HCT116 (cell line): ENCODE data around the gene PAX7. TPM values are rescaled to one million over a fixed set of nuclear protein-coding genes. Genes with fewer than 3 reads are reported as not detected.

Source experiments
- ATAC-seq: fragments of 200-7000 bp; cut with Tn5 transposase; 2 replicates; pipeline ENCODE4 v1.9.1; 2020; ENCODE audit warnings: mild to moderate bottlenecking, moderate library complexity
- BruUV-seq: library from RNA; stranded (reverse); fragments of 400-500 nt; replicated peaks from 2 replicates; lab custom pipeline; 2021; lab: Mats Ljungman, UMichigan
- CTCF ChIA-PET: fragments of 300-600 bp; sonication (Branson Sonifier 250); formaldehyde crosslinking; loops from one replicate; lab custom pipeline; 2021; ENCODE audit warnings: antibody characterized with exemption; lab: Charles Lee
- POLR2A ChIA-PET: fragments of 300-600, 350-600 bp; sonication (Branson Sonifier 250); formaldehyde crosslinking; loops from one replicate; lab custom pipeline; 2021; ENCODE audit warnings: antibody characterized with exemption; lab: Charles Lee
- RAD21 ChIA-PET, 2 experiments: fragments of 300-600 bp; sonication (Branson Sonifier 250); formaldehyde crosslinking; loops; one replicate each; lab custom pipeline; 2023; ENCODE audit warnings: low total read pairs in 2 of 2; ENCODE audit not compliant: uncharacterized antibody in 2 of 2, unreplicated experiment in 2 of 2, low non-redundant PET in 1 of 2; lab: Charles Lee
- DNase-seq: peaks from one replicate; pipeline ENCODE4 v3.0.0-alpha.2; 2010; ENCODE audit warnings: low read depth, low spot score
- H2AFZ ChIP-seq: fragments of 200-600 bp; shearing (Covaris generic), sonication (generic); 2 replicates; pipeline ENCODE4 v1.6.1; 2017; ENCODE audit warnings: low read depth, mixed run types, mixed read lengths, antibody characterized with exemption, low read length; ENCODE audit not compliant: poor library complexity, severe bottlenecking
- H3K27ac ChIP-seq: 2 replicates; pipeline ENCODE4 v1.5.1; 2012; ENCODE audit warnings: low read depth, low read length
- H3K27me3 ChIP-seq: fragments of 200-600 bp; sonication (generic); 2 replicates; pipeline ENCODE4 v1.6.1; 2016; ENCODE audit warnings: mixed run types, low read length, mixed read lengths; ENCODE audit not compliant: insufficient read depth
- H3K36me3 ChIP-seq, 2 experiments: fragments of 200-500 bp in 1 of 2; fragments of 200-600 bp in 1 of 2; sonication (Bioruptor generic) in 1 of 2; sonication (generic) in 1 of 2; 2 replicates each; pipeline versions ENCODE4 v1.5.1 to v1.6.1; 2014 to 2016; ENCODE audit warnings: low read length in 2 of 2, inconsistent platforms in 1 of 2, mixed read lengths in 1 of 2, mixed run types in 1 of 2; ENCODE audit not compliant: insufficient read depth in 2 of 2, control insufficient read depth in 1 of 2
- H3K4me1 ChIP-seq, 2 experiments: fragments of 200-600 bp in 1 of 2; sonication (generic) in 1 of 2; 2 replicates each; pipeline versions ENCODE4 v1.5.1 to v1.6.1; 2012 to 2017; ENCODE audit warnings: low read length in 2 of 2, inconsistent platforms in 1 of 2, mild to moderate bottlenecking in 1 of 2, mixed read lengths in 1 of 2, mixed run types in 1 of 2, moderate library complexity in 1 of 2; ENCODE audit not compliant: insufficient read depth in 2 of 2, control insufficient read depth in 1 of 2
- H3K4me2 ChIP-seq: fragments of 200-600 bp; sonication (generic); 2 replicates; pipeline ENCODE4 v1.6.1; 2017; ENCODE audit warnings: mixed run types, low read length, mixed read lengths
- H3K4me3 ChIP-seq, 2 experiments: fragments of 200-600 bp in 1 of 2; sonication (generic) in 1 of 2; replicated peaks in 1 of 2; 2 replicates each; pipeline ENCODE4 v1.5.1; 2011 to 2016; ENCODE audit warnings: low read length in 2 of 2, control low read depth in 1 of 2, low read depth in 1 of 2, mild to moderate bottlenecking in 1 of 2, mixed read lengths in 1 of 2, mixed run types in 1 of 2
- H3K79me2 ChIP-seq: fragments of 200-600 bp; sonication (generic); 2 replicates; pipeline ENCODE4 v1.6.1; 2017; ENCODE audit warnings: mild to moderate bottlenecking, mixed run types, low read length, moderate library complexity, mixed read lengths; ENCODE audit not compliant: insufficient read depth
- H3K9ac ChIP-seq: fragments of 200-600 bp; sonication (generic); 2 replicates; pipeline ENCODE4 v1.6.1; 2016; ENCODE audit warnings: low read length, mixed read lengths
- H3K9me2 ChIP-seq: fragments of 200-600 bp; sonication (generic), shearing (Covaris generic); 2 replicates; pipeline ENCODE4 v1.6.1; 2017; ENCODE audit warnings: mixed run types, mild to moderate bottlenecking, moderate library complexity; ENCODE audit not compliant: insufficient read depth
- H3K9me3 ChIP-seq, 2 experiments: fragments of 200-500 bp in 1 of 2; fragments of 200-600 bp in 1 of 2; sonication (Bioruptor generic) in 1 of 2; sonication (generic) in 1 of 2; 2 replicates each; pipeline ENCODE4 v1.6.1; 2014 to 2017; ENCODE audit warnings: low read length in 2 of 2, mixed read lengths in 2 of 2, inconsistent platforms in 1 of 2, low read depth in 1 of 2, mild to moderate bottlenecking in 1 of 2, mixed run types in 1 of 2, moderate library complexity in 1 of 2; ENCODE audit not compliant: control insufficient read depth in 1 of 2, insufficient read depth in 1 of 2
- H4K20me1 ChIP-seq: fragments of 200-600 bp; sonication (generic), shearing (Covaris generic); 2 replicates; pipeline ENCODE4 v1.6.1; 2017; ENCODE audit warnings: mixed run types, mild to moderate bottlenecking, moderate library complexity; ENCODE audit not compliant: insufficient read depth
- CEBPB ChIP-seq: IDR thresholded peaks from 2 replicates; pipeline ENCODE4 v1.6.1; 2012; ENCODE audit warnings: low read depth
- EGR1 ChIP-seq: IDR thresholded peaks from 2 replicates; pipeline ENCODE4 v1.6.1; 2012; ENCODE audit warnings: low read depth
- EZH2 ChIP-seq: fragments of 200-600 bp; sonication (generic); IDR thresholded peaks from 2 replicates; pipeline ENCODE4 v1.6.1; 2017; ENCODE audit warnings: antibody characterized with exemption, mixed run types
- JUND ChIP-seq: IDR thresholded peaks from 2 replicates; pipeline ENCODE4 v1.6.1; 2012
- MAX ChIP-seq: IDR thresholded peaks from 2 replicates; pipeline ENCODE4 v1.6.1; 2012
- SP1 ChIP-seq: IDR thresholded peaks from 2 replicates; pipeline ENCODE4 v1.6.1; 2012; ENCODE audit warnings: low read depth
- SRF ChIP-seq: IDR thresholded peaks from 2 replicates; pipeline ENCODE4 v1.6.1; 2012; ENCODE audit warnings: low read depth
- TCF7L2 ChIP-seq: IDR thresholded peaks from 2 replicates; pipeline ENCODE4 v1.7.0; 2011; ENCODE audit warnings: borderline replicate concordance, inconsistent platforms; ENCODE audit not compliant: insufficient read depth, insufficient read length; ENCODE audit errors: extremely low read depth
- ZNF274 ChIP-seq: fragments of 200-500 bp; sonication (Bioruptor generic); IDR thresholded peaks from 2 replicates; pipeline ENCODE4 v1.6.1; 2014; ENCODE audit warnings: mild to moderate bottlenecking, low read depth, low read length, inconsistent platforms
- intact Hi-C: fragments of 100-400 bp; cut with micrococcal nuclease; formaldehyde crosslinking; loops from 2 replicates; pipeline ENCODE4 v1.10.0; 2022
- total RNA-seq: library from RNA; stranded (reverse); gene quantifications from one replicate; pipeline ENCODE4 v1.2.1, GENCODE V29; 2021; ENCODE audit not compliant: unreplicated experiment

Gene PAX7
- total RNA-seq, 1 experiment from 2014 or later: not detected

GRCh38 chr1:18786149-18786548, 155.5 kb downstream of the PAX7 start:
- TF ChIP-seq TCF7L2: no peak
- no peak for TF ChIP-seq SRF
- TF ChIP-seq ZNF274: no peak
- TF ChIP-seq JUND: no peak
- TF ChIP-seq CEBPB: no peak
- no peak overlapping the region for H3K4me2 ChIP-seq
- H3K4me3 ChIP-seq: no peak overlapping the region
- POLR2A ChIA-PET: no interaction called here
- CTCF ChIA-PET: no interaction called here
- H3K9me2 ChIP-seq: no peaks in the 10 kb centered on the region
- intact Hi-C loops: no loop called here
- no peaks in the 10 kb centered on the region for H4K20me1 ChIP-seq
- H3K9me3 ChIP-seq: no peaks in the 10 kb centered on the region
- no peak overlapping the region for H3K9ac ChIP-seq
- ATAC-seq: no peak
- H3K36me3 ChIP-seq: no peaks in the 10 kb centered on the region
- RAD21 ChIA-PET: no interaction called here
- no peak overlapping the region for H3K27ac ChIP-seq
- no TSS peak for BruUV-seq
- DNase-seq: no peak
- H2AFZ ChIP-seq: no peak overlapping the region
- H3K27me3 ChIP-seq: peaks cover 16% of the 10 kb centered on the region
- no peaks in the 10 kb centered on the region for H3K79me2 ChIP-seq
- no peaks in the 10 kb centered on the region for H3K4me1 ChIP-seq

GRCh38 chr1:18787825-18788385, 157.3 kb downstream of the PAX7 start:
- intact Hi-C loops: no loop called here
- no peak overlapping the region for H3K4me3 ChIP-seq
- H3K79me2 ChIP-seq: no peaks in the 10 kb centered on the region
- POLR2A ChIA-PET: no interaction called here
- H3K9me3 ChIP-seq: no peaks in the 10 kb centered on the region
- DNase-seq (no peak), ATAC-seq (no peak)
- no peaks in the 10 kb centered on the region for H4K20me1 ChIP-seq
- no peak overlapping the region for H3K4me2 ChIP-seq
- no peaks in the 10 kb centered on the region for H3K4me1 ChIP-seq
- H3K27ac ChIP-seq: no peak overlapping the region
- RAD21 ChIA-PET: interaction anchor here in 1 of 2 experiments (0.7 kb wide), 1 partner anchor 1301 kb away, joined by 4 read pairs; no protein-coding TSS in a partner anchor
- no peak overlapping the region for H3K9ac ChIP-seq
- no peak for TF ChIP-seq EGR1
- no peak for TF ChIP-seq MAX
- TF ChIP-seq EZH2: no peak
- TF ChIP-seq SP1: no peak
- no peak for TF ChIP-seq CEBPB
- peaks cover 30% of the 10 kb centered on the region for H3K27me3 ChIP-seq
- no peaks in the 10 kb centered on the region for H3K36me3 ChIP-seq
- H3K9me2 ChIP-seq: no peaks in the 10 kb centered on the region
- CTCF ChIA-PET: no interaction called here
- no TSS peak for BruUV-seq
- no peak overlapping the region for H2AFZ ChIP-seq
